Stomach (tissue), 4 donors: ENCODE results near the gene TRERF1.

Source experiments
- EP300 ChIP-seq: sonication (generic); formaldehyde crosslinking; IDR thresholded peaks from one replicate; pipeline ENCODE4 v1.6.1; 2017; ENCODE audit warnings: antibody characterized with exemption
- POLR2A ChIP-seq, 4 donors: fragments of 450-650 bp; IDR thresholded peaks; one replicate each; pipeline ENCODE4 v1.6.1; 2016; ENCODE audit warnings: antibody characterized with exemption in 4 of 4, control low read depth in 2 of 4, mild to moderate bottlenecking in 1 of 4, moderate library complexity in 1 of 4
- POLR2AphosphoS5 ChIP-seq, 3 donors: sonication (generic); formaldehyde crosslinking; IDR thresholded peaks; one replicate each; pipeline ENCODE4 v1.6.1; 2016; ENCODE audit warnings: antibody characterized with exemption in 3 of 3
- TF ChIP-seq, protein P1 (sequence below), 7 experiments: fragments of 450-650 bp in 4 of 7; fragments of 200-600 bp in 3 of 7; sonication (generic) in 3 of 7; IDR thresholded peaks; one replicate each; pipeline ENCODE4 v1.5.1; 2016 to 2019; ENCODE audit warnings: antibody characterized with exemption in 7 of 7, control low read depth in 2 of 7, mild to moderate bottlenecking in 1 of 7

GRCh38 chr6:42380228-42380979, 71.3 kb downstream of the TRERF1 start:
- TF ChIP-seq, protein P1, sequence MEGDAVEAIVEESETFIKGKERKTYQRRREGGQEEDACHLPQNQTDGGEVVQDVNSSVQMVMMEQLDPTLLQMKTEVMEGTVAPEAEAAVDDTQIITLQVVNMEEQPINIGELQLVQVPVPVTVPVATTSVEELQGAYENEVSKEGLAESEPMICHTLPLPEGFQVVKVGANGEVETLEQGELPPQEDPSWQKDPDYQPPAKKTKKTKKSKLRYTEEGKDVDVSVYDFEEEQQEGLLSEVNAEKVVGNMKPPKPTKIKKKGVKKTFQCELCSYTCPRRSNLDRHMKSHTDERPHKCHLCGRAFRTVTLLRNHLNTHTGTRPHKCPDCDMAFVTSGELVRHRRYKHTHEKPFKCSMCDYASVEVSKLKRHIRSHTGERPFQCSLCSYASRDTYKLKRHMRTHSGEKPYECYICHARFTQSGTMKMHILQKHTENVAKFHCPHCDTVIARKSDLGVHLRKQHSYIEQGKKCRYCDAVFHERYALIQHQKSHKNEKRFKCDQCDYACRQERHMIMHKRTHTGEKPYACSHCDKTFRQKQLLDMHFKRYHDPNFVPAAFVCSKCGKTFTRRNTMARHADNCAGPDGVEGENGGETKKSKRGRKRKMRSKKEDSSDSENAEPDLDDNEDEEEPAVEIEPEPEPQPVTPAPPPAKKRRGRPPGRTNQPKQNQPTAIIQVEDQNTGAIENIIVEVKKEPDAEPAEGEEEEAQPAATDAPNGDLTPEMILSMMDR (IDR thresholded peaks at IDR 0.05), result no peak
- TF ChIP-seq POLR2AphosphoS5 (IDR thresholded peaks at IDR 0.05) (no peak), POLR2A (IDR thresholded peaks at IDR 0.05) (no peak), EP300 (no peak)
